GM15510 (cell line): Measurements from ENCODE around the gene CHD9.

ENCODE experiments used
- POLR2A ChIP-seq: IDR thresholded peaks from 3 replicates; pipeline ENCODE4 v1.6.1; 2011; ENCODE audit warnings: borderline replicate concordance; ENCODE audit not compliant: insufficient read length; ENCODE audit errors: extremely low read depth

CHD9 gene

GRCh38 chr16:53131363-53132071 lies 76.7 kb downstream of the CHD9 start:
- no peak for TF ChIP-seq POLR2A

- no peak for TF ChIP-seq POLR2A
Observed at GRCh38 chr16:53132406-53132805, 77.6 kb downstream of the CHD9 start.

GRCh38 chr16:53135329-53135728 lies 80.5 kb downstream of the CHD9 start:
- no peak for TF ChIP-seq POLR2A

- TF ChIP-seq POLR2A, result no peak
Observed at GRCh38 chr16:53142823-53143568, 88.2 kb downstream of the CHD9 start.

DNA sequence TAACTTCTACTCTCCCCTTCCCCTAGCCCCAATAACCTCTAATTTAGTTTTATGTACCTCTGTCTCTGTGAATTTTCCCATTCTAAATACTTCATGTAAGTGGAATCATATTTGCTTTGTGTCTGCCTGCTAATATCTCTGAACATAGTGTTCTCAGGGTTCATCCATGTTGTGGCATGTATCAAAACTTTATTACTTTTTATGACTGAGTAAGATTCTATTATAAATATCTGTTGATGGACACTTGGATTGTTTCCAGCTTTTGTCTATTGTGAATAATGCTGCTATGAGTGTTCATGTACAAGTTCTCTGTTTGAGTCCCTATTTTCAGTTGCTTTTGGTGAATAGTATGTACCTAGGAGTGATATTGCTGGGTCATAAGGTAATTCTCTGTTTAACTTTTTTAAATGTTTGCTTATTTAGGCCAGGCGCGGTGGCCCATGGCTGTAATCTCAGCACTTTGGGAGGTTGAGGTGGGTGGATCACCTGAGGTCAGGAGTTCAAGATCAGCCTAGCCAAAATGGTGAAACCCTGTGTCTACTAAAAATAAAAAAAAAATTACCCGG lies 92.8 kb downstream of the CHD9 start:
- TF ChIP-seq POLR2A, result no peak

GRCh38 chr16:53150769-53151168 lies 96.0 kb downstream of the CHD9 start:
- TF ChIP-seq POLR2A, result no peak

DNA sequence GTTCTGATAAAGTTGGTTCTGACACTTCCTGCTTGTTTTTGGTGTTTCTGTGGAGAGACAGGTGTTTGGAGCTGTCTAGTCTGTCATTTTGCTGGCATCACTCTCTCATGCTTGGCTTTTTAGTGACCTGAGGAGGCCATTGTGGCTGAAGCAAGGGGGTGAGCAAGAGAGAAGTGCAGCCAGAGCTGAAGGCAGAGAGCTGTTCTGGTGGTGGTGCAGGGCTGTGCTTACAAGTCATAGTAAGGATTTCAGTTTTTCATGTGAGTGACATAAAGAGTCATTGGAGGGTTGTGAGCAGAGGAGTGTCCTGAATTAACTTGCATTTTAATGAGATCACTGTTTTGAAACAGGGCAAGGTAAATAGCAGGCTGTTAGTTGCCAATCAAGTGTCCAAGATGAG lies 97.5 kb downstream of the CHD9 start:
- no peak for TF ChIP-seq POLR2A

- no peak for TF ChIP-seq POLR2A
Observed at GRCh38 chr16:53153130-53153529, 98.3 kb downstream of the CHD9 start.

- no peak for TF ChIP-seq POLR2A
Observed at GRCh38 chr16:53154513-53154912, 99.7 kb downstream of the CHD9 start.

- no peak for TF ChIP-seq POLR2A
Observed at GRCh38 chr16:53156516-53156915, 101.7 kb downstream of the CHD9 start.

GRCh38 chr16:53159781-53160436 lies 105.1 kb downstream of the CHD9 start:
- TF ChIP-seq POLR2A, result no peak

GRCh38 chr16:53166099-53166498 lies 111.3 kb downstream of the CHD9 start:
- TF ChIP-seq POLR2A, result no peak

GRCh38 chr16:53168744-53169143 lies 114.0 kb downstream of the CHD9 start:
- no peak for TF ChIP-seq POLR2A

- no peak for TF ChIP-seq POLR2A
Observed at GRCh38 chr16:53172517-53172916, 117.7 kb downstream of the CHD9 start.

DNA sequence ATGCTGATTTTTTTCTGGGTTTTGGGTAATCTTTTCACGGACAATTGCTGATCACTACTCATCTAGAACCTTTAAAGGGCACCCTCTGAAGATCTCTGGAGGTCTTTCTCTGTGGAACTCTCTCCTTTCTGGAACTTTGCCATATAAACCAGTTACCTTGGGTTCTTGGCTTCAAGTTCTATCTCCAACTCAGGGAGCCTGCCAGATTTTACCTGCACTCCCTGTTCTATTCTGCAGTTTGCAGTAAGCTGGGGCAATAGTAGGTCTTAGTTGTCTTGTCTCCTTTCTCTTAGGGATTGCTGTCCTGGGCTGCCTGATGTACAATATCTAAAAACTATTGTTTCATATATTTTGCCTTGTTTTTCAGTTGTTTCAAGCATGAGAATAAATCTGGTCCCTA lies 120.3 kb downstream of the CHD9 start:
- no peak for TF ChIP-seq POLR2A
